GM12873 (cell line): ENCODE measurements around the gene CLNK.

Experiments
- CTCF ChIP-seq: IDR thresholded peaks from 2 replicates; pipeline ENCODE4 v1.5.1; 2012; ENCODE audit warnings: low read depth, mild to moderate bottlenecking, moderate library complexity, low read length, control low read depth; ENCODE audit not compliant: insufficient read depth; ENCODE audit errors: missing control alignments

CLNK gene

GRCh38 chr4:10581022-10581421 is 103.5 kb downstream of the CLNK start:
- TF ChIP-seq CTCF: no peak

- no peak for TF ChIP-seq CTCF
Measured at GRCh38 chr4:10579648-10580047, 104.9 kb downstream of the CLNK start.

- no peak for TF ChIP-seq CTCF
Measured at GRCh38 chr4:10577508-10578426, 106.8 kb downstream of the CLNK start.

GRCh38 chr4:10577018-10577417 is 107.5 kb downstream of the CLNK start:
- no peak for TF ChIP-seq CTCF

- TF ChIP-seq CTCF: no peak
Measured at GRCh38 chr4:10576236-10576635, 108.3 kb downstream of the CLNK start.

GRCh38 chr4:10575414-10575813 is 109.2 kb downstream of the CLNK start:
- TF ChIP-seq CTCF: no peak

GRCh38 chr4:10571909-10572308 is 112.7 kb downstream of the CLNK start:
- no peak for TF ChIP-seq CTCF
